HL-60 (cell line): Measurements from ENCODE around the gene SNX20.

Experiments used
- DNase-seq, 2 experiments: peaks; one replicate each; pipeline ENCODE4 v3.0.0-alpha.2; 2010 to 2020; ENCODE audit warnings: low read depth in 1 of 2, low spot score in 1 of 2
- H3K27ac ChIP-seq: fragments of 250-450 bp; sonication (Bioruptor Pico); replicated peaks from 2 replicates; pipeline ENCODE4 v1.5.1; 2020; ENCODE audit warnings: mild to moderate bottlenecking, moderate library complexity
- H3K27me3 ChIP-seq: fragments of 250-450 bp; sonication (Bioruptor Pico); 2 replicates; pipeline ENCODE4 v1.5.1; 2021; ENCODE audit warnings: mild to moderate bottlenecking, moderate library complexity; ENCODE audit not compliant: insufficient read depth, poor library complexity, severe bottlenecking
- H3K4me3 ChIP-seq: replicated peaks from 2 replicates; pipeline ENCODE4 v1.5.1; 2011; ENCODE audit warnings: mild to moderate bottlenecking, control low read depth, low read length; ENCODE audit not compliant: insufficient read depth
- GABPA ChIP-seq: IDR thresholded peaks from 2 replicates; pipeline ENCODE4 v1.6.1; 2012; ENCODE audit warnings: low read depth
- POLR2AphosphoS5 ChIP-seq: IDR thresholded peaks from 2 replicates; pipeline ENCODE4 v1.6.1; 2012; ENCODE audit warnings: low read depth
- REST ChIP-seq: IDR thresholded peaks from 2 replicates; pipeline ENCODE4 v1.6.1; 2012; ENCODE audit warnings: low read depth; ENCODE audit not compliant: insufficient replicate concordance
- SPI1 ChIP-seq: IDR thresholded peaks from 2 replicates; pipeline ENCODE4 v1.6.1; 2012; ENCODE audit warnings: low read depth, mild to moderate bottlenecking, borderline replicate concordance
- long read RNA-seq: library from polyadenylated mRNA; unstranded; transcript quantifications from one replicate; pipeline ENCODE4 v2.0.0, GENCODE V29; 2020
- TF ChIP-seq, protein P1 (sequence below): IDR thresholded peaks from one replicate; pipeline ENCODE4 v1.5.1; 2011; ENCODE audit warnings: low read length, control low read depth, inconsistent platforms; ENCODE audit not compliant: insufficient read depth

The SNX20 gene
- long read RNA-seq, transcript SNX20-202 (4 exons, 2,904 nt), result major isoform, 138 of 150 reads
- long read RNA-seq, partial matches to known transcripts, result 2 of 150 reads
- long read RNA-seq, other reads (novel, unspliced or antisense), result 10 of 150 reads

GRCh38 chr16:50681021-50681885, at the start of gene SNX20:
SNX20 (minus strand) TSS chr16:50681312; CDS start chr16:50677526, 3,786 bp downstream.
- DNase-seq, result peak; percentile 66 to 91
- peak within 1 kb of the TSS; percentile 85 for H3K27ac ChIP-seq
- H3K27me3 ChIP-seq, result no peaks in the 10 kb centered on the region
- no peak; the same call in none of the 2 replicates for TF ChIP-seq POLR2AphosphoS5
- peak; percentile 35; the same call in 1 of the 2 replicates for TF ChIP-seq SPI1
- TF ChIP-seq GABPA, result 0 out of 2 replicates have a peak, but pooled peaks have one; percentile 43
- peak within 1 kb of the TSS; percentile 66 for H3K4me3 ChIP-seq

- Histone ChIP-seq H3K4me3 (no peak overlapping the region), H3K27ac (no peak overlapping the region), H3K27me3 (no peaks in the 10 kb centered on the region)
- DNase-seq, result no peak
- TF ChIP-seq SPI1 (no peak), GABPA (no peak), REST (no peak), POLR2AphosphoS5 (no peak)
- TF ChIP-seq, protein P1, sequence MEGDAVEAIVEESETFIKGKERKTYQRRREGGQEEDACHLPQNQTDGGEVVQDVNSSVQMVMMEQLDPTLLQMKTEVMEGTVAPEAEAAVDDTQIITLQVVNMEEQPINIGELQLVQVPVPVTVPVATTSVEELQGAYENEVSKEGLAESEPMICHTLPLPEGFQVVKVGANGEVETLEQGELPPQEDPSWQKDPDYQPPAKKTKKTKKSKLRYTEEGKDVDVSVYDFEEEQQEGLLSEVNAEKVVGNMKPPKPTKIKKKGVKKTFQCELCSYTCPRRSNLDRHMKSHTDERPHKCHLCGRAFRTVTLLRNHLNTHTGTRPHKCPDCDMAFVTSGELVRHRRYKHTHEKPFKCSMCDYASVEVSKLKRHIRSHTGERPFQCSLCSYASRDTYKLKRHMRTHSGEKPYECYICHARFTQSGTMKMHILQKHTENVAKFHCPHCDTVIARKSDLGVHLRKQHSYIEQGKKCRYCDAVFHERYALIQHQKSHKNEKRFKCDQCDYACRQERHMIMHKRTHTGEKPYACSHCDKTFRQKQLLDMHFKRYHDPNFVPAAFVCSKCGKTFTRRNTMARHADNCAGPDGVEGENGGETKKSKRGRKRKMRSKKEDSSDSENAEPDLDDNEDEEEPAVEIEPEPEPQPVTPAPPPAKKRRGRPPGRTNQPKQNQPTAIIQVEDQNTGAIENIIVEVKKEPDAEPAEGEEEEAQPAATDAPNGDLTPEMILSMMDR, result no peak
Measured at GRCh38 chr16:50724306-50724705, 43.2 kb upstream of the SNX20 start.

DNA sequence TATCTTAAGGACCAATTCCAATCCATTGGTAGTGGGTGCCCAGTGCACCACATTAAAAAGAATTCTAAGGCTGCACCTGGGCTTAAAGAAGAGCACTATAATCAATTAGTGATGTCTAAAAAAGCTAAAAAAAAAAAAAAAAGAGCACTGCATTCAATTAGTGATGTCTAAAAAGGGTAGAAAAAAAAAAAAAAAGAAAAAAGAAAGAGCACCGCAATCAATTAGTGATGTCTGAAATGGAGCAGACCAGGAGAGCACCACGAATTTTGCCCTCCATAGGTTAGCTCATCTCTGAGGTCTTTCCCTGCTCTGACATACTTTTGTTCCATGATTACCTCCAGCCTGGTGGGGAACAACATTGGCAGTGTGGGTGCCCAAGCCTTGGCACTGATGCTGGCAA, 41.8 kb upstream of the SNX20 start:
- no peak overlapping the region for H3K4me3 ChIP-seq
- H3K27me3 ChIP-seq, result no peaks in the 10 kb centered on the region
- no peak for DNase-seq
- H3K27ac ChIP-seq, result no peak overlapping the region
- TF ChIP-seq GABPA (no peak), SPI1 (no peak), POLR2AphosphoS5 (no peak), REST (no peak)
- TF ChIP-seq, protein P1, result no peak

DNA sequence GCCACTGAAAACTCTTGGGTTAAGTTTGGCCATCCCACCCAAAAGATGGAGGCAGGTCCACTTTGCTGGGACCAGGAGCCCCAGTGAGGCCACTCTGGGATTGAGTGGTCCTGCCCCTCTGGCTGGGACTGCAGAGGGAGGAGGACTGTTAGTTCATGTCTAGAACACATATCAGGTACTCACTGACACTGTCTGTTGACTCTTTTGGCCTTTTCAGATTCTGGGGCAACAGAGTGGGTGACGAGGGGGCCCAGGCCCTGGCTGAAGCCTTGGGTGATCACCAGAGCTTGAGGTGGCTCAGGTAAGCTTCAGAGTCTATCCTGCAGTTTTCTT, 41.3 kb upstream of the SNX20 start:
- H3K27ac ChIP-seq, result no peak overlapping the region
- H3K27me3 ChIP-seq, result no peaks in the 10 kb centered on the region
- TF ChIP-seq GABPA (no peak), SPI1 (no peak)
- TF ChIP-seq, protein P1, result no peak
- no peak overlapping the region for H3K4me3 ChIP-seq
- no peak for DNase-seq
